Pancreas (tissue), 10 donors: ENCODE results near the gene ERMAP. TPM values are rescaled to one million over a fixed set of nuclear protein-coding genes. Genes with fewer than 3 reads are reported as not detected.
A peak's percentile ranks its signal among the peaks of the same experiment; 100 is the strongest.
"Not testable (repeated sequence)": the region's sequence is repeated elsewhere in the genome, so short reads cannot be mapped to it uniquely, and the experiment has no call there.

Experiments
- ATAC-seq, 4 donors: fragments of 200-7000 bp; cut with Tn5 transposase; one replicate each; pipeline versions ENCODE4 v1.8.0 to v1.9.1; 2020; ENCODE audit warnings: mild to moderate bottlenecking in 4 of 4, moderate library complexity in 4 of 4
- DNase-seq, 6 donors: peaks; one replicate each; pipeline ENCODE4 v3.0.0-alpha.2; 2020
- FAIRE-seq: peaks from 2 replicates; lab custom pipeline; 2012; peaks lifted over from hg19 to GRCh38; lab: Jason Lieb, UNC
- H3K27ac ChIP-seq, 4 donors: fragments of 200-600 bp; sonication (generic); 1 replicate in 3 of 4; 2 replicates in 1 of 4; pipeline versions ENCODE4 v1.5.0 to v1.8.0; 2020
- H3K27me3 ChIP-seq, 4 donors: fragments of 200-600 bp; one replicate each; pipeline ENCODE4 v1.8.0; 2021
- H3K36me3 ChIP-seq, 3 donors: fragments of 200-600 bp; sonication (generic) in 1 of 3; one replicate each; pipeline versions ENCODE4 v1.5.0 to v1.8.0; 2020 to 2021
- H3K4me1 ChIP-seq, 3 donors: fragments of 200-600 bp; one replicate each; pipeline ENCODE4 v1.8.0; 2021
- H3K4me3 ChIP-seq, 4 donors: fragments of 200-600 bp; sonication (generic) in 2 of 4; one replicate each; pipeline versions ENCODE4 v1.5.0 to v1.8.0; 2020 to 2021
- H3K9me3 ChIP-seq, 4 donors: fragments of 200-600 bp; one replicate each; pipeline ENCODE4 v1.8.0; 2021
- CTCF ChIP-seq, 4 donors: fragments of 200-600 bp; sonication (generic) in 3 of 4; IDR thresholded peaks; one replicate each; pipeline versions ENCODE4 v1.5.0 to v1.8.0; 2021; ENCODE audit warnings: antibody characterized with exemption in 4 of 4
- WGBS, 2 donors: extraction: QIAGEN DNeasy Blood & Tissue Kit; methylation state at CpG; one replicate each; pipeline ENCODE4 v1.1.7; 2013; 5-methylcytosine and 5-hydroxymethylcytosine counted together
- intact Hi-C, 3 donors: fragments of 100-400 bp; cut with DNase I; formaldehyde crosslinking; loops; one replicate each; pipeline versions ENCODE4 v1.11.1 to v1.14.2; 2022
- polyA plus RNA-seq, 2 donors: library from polyadenylated mRNA; stranded (reverse); fragments of 200-250 nt; gene quantifications; one replicate each; pipeline ENCODE4 v1.2.3, GENCODE V29; 2013
- total RNA-seq, 6 donors: library from RNA; stranded (reverse); fragmentation: NEBNext Ultra II Directional in 4 of 6; extraction: Animal tissue kit (Norgen Biotek cat#: 25700) in 4 of 6; gene quantifications; one replicate each; pipeline versions ENCODE4 v1.2.1 to v1.2.4, GENCODE V29; 2021 to 2023
- donor health status: healthy with polysubstance abuse.
- donor health status: DM: no; HTN: no; CAD: no; lungs with moderate emphysema.
- donor health status: DM: no; HTN: no; CAD: no.
- donor health status: control.
- donor health status: control.
- donor health status: Bipolar disorder and iron deficiency.
- donor health status: DM: yes; HTN: yes; CAD: no.
- donor health status: DM: no; HTN: no; CAD: no.
- donor health status: DM: no; HTN: no; CAD: no.
- donor health status: DM: yes; HTN: yes; CAD: no.

Gene ERMAP
- total and polyA plus RNA-seq, 8 donors, result 4.8 to 11.2 (median 8.5) TPM

DNA sequence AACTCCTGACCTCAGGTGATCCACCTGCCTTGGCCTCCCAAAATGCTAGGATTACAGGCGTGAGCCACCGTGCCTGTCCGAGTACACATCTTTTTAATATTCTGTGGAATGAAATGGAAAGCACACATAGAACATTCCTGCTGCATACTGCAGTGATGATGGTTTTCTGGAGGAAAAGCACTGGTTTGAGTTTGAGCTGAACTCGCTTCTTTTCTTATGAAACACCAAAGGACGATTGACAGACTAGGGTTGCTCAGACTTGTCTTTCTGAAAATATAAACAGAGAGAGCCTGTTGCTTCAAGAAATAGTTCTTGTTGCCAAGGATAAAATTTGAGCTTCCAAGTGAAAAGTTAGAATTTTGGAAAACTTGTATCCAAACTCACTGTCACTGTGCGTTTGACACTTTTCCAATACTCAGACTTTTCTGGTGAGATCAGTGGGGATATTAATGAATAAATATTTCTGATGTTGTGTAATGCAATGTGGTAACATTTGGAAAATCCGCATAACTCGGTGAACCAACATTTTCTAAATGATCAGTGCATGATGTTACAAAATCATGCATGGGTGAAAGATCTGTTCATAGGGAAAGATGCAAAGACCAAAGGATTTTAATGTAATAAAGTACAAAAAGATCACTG is 15.0 kb upstream of the ERMAP start:
- H3K4me3 ChIP-seq, result no peak overlapping the region
- intact Hi-C loops, result no loop called here
- no peaks in the 10 kb centered on the region for H3K36me3 ChIP-seq
- H3K27ac ChIP-seq, result no peak overlapping the region
- H3K27me3 ChIP-seq, result no peaks in the 10 kb centered on the region
- ATAC-seq, result peak in 1 of 4 donors; percentile 27
- no peaks in the 10 kb centered on the region for H3K9me3 ChIP-seq
- DNase-seq, result no peak
- peaks cover 0 to 4% (median 0%) of the 10 kb centered on the region in 3 donors for H3K4me1 ChIP-seq
- no peak for FAIRE-seq
- no peak for TF ChIP-seq CTCF (IDR thresholded peaks at IDR 0.05)
- 85 to 87% methylated on average over 8 of the region's 8 CpGs for WGBS, 2 donors

GRCh38 chr1:42806171-42806570 is 10.8 kb upstream of the ERMAP start:
- intact Hi-C loops, result no loop called here
- no peak overlapping the region for H3K27ac ChIP-seq
- TF ChIP-seq CTCF (IDR thresholded peaks at IDR 0.05), result no peak

GRCh38 chr1:42806593-42806992 is 10.3 kb upstream of the ERMAP start:
- no peak overlapping the region for H3K4me3 ChIP-seq
- H3K9me3 ChIP-seq, result no peaks in the 10 kb centered on the region
- WGBS, 2 donors, result 89 to 90% methylated on average over 5 of the region's 5 CpGs
- no peaks in the 10 kb centered on the region for H3K36me3 ChIP-seq
- intact Hi-C loops, result no loop called here
- no peak overlapping the region for H3K27ac ChIP-seq
- no peak for TF ChIP-seq CTCF (IDR thresholded peaks at IDR 0.05)
- ATAC-seq, result no peak
- no peak for FAIRE-seq
- H3K27me3 ChIP-seq, result no peaks in the 10 kb centered on the region
- H3K4me1 ChIP-seq, result no peaks in the 10 kb centered on the region
- DNase-seq, result no peak

More at GRCh38 chr1:42806171-42806570, 10.8 kb upstream of the ERMAP start:
- FAIRE-seq (no peak), DNase-seq (no peak), ATAC-seq (no peak)
- no peaks in the 10 kb centered on the region for H3K27me3 ChIP-seq
- no peaks in the 10 kb centered on the region for H3K4me1 ChIP-seq
- H3K4me3 ChIP-seq, result no peak overlapping the region
- no peaks in the 10 kb centered on the region for H3K36me3 ChIP-seq
- H3K9me3 ChIP-seq, result no peaks in the 10 kb centered on the region

- no peaks in the 10 kb centered on the region for H3K36me3 ChIP-seq
- H3K4me1 ChIP-seq, result no peaks in the 10 kb centered on the region
- no peak for DNase-seq
- ATAC-seq, result no peak
- no peaks in the 10 kb centered on the region for H3K9me3 ChIP-seq
- no peak for TF ChIP-seq CTCF (IDR thresholded peaks at IDR 0.05)
- H3K4me3 ChIP-seq, result no peak overlapping the region
- no peak for FAIRE-seq
- H3K27me3 ChIP-seq, result no peaks in the 10 kb centered on the region
- H3K27ac ChIP-seq, result no peak overlapping the region
- intact Hi-C loops, result no loop called here
Measured at GRCh38 chr1:42807056-42807668, 9.8 kb upstream of the ERMAP start.

GRCh38 chr1:42814815-42815214 is 2.1 kb upstream of the ERMAP start:
- DNase-seq, ATAC-seq, H3K27ac ChIP-seq, intact Hi-C loops, H3K9me3 ChIP-seq, H3K36me3 ChIP-seq, H3K27me3 ChIP-seq, H3K4me3 ChIP-seq, FAIRE-seq: not testable (repeated sequence)
- peaks cover 0 to 24% (median 7%) of the 10 kb centered on the region in 3 donors for H3K4me1 ChIP-seq
- 84 to 95% methylated on average over 2 to 3 of the region's 3 CpGs for WGBS, 2 donors
